ENCODE data around the gene CRYBG1. TPM values are rescaled to one million over a fixed set of nuclear protein-coding genes. Genes with fewer than 3 reads are reported as not detected.

CRYBG1 gene
- total RNA-seq, 1 donor from 2014 or later: 24.9 TPM

GRCh38 chr6:106468935-106469334 lies 108.4 kb downstream of the CRYBG1 start:
- no peaks in the 10 kb centered on the region for H3K9me3 ChIP-seq
- H3K27me3 ChIP-seq: no peaks in the 10 kb centered on the region
- TF ChIP-seq, protein P1, sequence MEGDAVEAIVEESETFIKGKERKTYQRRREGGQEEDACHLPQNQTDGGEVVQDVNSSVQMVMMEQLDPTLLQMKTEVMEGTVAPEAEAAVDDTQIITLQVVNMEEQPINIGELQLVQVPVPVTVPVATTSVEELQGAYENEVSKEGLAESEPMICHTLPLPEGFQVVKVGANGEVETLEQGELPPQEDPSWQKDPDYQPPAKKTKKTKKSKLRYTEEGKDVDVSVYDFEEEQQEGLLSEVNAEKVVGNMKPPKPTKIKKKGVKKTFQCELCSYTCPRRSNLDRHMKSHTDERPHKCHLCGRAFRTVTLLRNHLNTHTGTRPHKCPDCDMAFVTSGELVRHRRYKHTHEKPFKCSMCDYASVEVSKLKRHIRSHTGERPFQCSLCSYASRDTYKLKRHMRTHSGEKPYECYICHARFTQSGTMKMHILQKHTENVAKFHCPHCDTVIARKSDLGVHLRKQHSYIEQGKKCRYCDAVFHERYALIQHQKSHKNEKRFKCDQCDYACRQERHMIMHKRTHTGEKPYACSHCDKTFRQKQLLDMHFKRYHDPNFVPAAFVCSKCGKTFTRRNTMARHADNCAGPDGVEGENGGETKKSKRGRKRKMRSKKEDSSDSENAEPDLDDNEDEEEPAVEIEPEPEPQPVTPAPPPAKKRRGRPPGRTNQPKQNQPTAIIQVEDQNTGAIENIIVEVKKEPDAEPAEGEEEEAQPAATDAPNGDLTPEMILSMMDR (IDR thresholded peaks at IDR 0.05): no peak
- H3K27ac ChIP-seq: no peak overlapping the region
- DNase-seq (no peak), ATAC-seq (no peak)
- no peak overlapping the region for H3K4me3 ChIP-seq
- no peaks in the 10 kb centered on the region for H3K4me1 ChIP-seq
- intact Hi-C loops (cut with DNase I): no loop called here
- H3K36me3 ChIP-seq: no peaks in the 10 kb centered on the region

DNA sequence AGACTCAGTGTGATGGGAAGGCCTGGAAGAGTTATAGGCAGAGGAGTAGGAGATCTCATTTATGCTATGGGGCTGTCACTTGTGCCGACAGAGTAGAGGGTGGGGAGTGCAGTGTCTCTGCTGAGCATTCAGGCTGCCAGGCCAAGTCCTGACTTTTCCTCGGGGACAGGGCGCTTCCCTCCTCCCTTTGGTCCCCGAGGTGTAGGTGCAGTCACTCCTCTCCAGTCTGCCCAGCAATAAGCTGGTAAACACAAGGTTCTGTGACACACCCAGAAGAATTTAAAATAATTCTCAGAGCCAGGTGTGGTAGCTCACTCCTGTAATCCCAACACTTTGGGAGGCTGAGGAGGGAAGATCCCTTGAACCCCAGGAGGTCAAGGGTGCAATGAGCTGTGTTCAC lies 109.4 kb downstream of the CRYBG1 start:
- no peak for ATAC-seq
- H3K9me3 ChIP-seq: no peaks in the 10 kb centered on the region
- no peak overlapping the region for H3K27ac ChIP-seq

DNA sequence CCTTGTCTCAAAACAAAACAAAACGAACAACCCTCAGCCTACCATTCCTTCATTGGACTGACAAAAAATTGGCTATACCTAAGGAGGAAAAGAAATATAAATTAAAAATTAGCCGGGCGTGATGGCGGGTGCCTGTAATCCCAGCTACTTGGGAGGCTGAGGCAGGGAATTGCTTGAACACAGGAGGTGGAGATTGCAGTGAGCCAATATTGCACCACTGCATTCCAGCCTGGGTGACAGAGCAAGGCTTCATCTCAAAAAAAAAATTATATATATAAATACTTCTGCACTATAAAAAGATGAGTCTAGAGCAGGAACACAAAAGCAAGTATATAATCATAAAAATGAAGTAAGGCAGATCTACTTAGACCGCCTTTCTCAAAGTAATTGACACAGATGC lies 109.8 kb downstream of the CRYBG1 start:
- Histone ChIP-seq H3K27ac (no peak overlapping the region), H3K27me3 (no peaks in the 10 kb centered on the region), H3K9me3 (no peaks in the 10 kb centered on the region), H3K36me3 (no peaks in the 10 kb centered on the region), H3K4me1 (no peaks in the 10 kb centered on the region), H3K4me3 (no peak overlapping the region)
- ATAC-seq (no peak), DNase-seq (no peak)
- intact Hi-C loops (cut with DNase I): no loop called here
- TF ChIP-seq, protein P1 (IDR thresholded peaks at IDR 0.05): no peak

More for the DNA sequence above, 109.4 kb downstream of the CRYBG1 start:
- Histone ChIP-seq H3K4me1 (no peaks in the 10 kb centered on the region), H3K36me3 (no peaks in the 10 kb centered on the region), H3K27me3 (no peaks in the 10 kb centered on the region), H3K4me3 (no peak overlapping the region)
- DNase-seq: no peak
- intact Hi-C loops (cut with DNase I): no loop called here
- TF ChIP-seq, protein P1 (IDR thresholded peaks at IDR 0.05): no peak

DNA sequence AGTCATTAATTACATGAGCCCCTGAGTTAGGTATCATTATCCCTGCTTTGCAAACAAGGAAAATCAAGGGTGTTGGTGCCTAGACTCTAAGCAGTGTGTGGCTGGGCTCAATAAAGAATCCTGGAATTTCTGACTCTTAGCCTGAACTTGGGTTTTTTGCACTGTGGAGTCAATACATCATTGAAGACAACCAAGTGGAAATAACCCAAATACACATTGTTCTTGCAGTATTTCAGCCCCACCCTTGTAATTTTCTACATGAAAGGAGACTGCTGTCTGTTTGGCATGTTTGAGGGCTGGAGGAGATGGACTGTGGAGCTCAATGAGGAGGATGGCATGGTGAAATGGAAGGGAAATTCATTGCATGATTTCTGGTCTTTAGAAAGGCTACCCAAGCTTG lies 110.3 kb downstream of the CRYBG1 start:
- Histone ChIP-seq H3K27ac (no peak overlapping the region), H3K36me3 (no peaks in the 10 kb centered on the region), H3K4me1 (no peaks in the 10 kb centered on the region), H3K4me3 (no peak overlapping the region), H3K9me3 (no peaks in the 10 kb centered on the region), H3K27me3 (no peaks in the 10 kb centered on the region)
- intact Hi-C loops (cut with DNase I): no loop called here
- no peak for DNase-seq
- ATAC-seq: no peak
- TF ChIP-seq, protein P1 (IDR thresholded peaks at IDR 0.05): no peak

DNA sequence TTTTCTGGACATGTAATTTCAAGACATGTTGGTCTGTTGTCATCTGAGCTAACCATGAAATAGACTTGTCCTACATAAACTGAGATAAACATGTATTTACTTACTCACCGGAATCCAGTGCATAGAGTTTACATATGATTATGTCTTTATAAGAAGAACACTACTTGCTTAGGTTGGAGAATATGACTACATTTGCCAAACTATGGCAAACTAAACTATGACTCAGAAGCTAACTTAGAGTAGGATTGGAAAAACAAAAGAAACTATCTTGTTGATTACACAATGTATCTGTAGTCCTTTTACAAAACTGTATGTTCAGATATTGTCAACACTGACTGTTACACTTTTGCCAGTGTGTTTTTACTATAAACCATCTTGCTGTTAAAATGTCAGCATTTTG lies 113.3 kb downstream of the CRYBG1 start:
- Histone ChIP-seq H3K9me3 (no peaks in the 10 kb centered on the region), H3K27me3 (no peaks in the 10 kb centered on the region), H3K4me1 (no peaks in the 10 kb centered on the region), H3K36me3 (no peaks in the 10 kb centered on the region), H3K27ac (no peak overlapping the region), H3K4me3 (no peak overlapping the region)
- no peak for DNase-seq
- ATAC-seq: no peak
- TF ChIP-seq, protein P1 (IDR thresholded peaks at IDR 0.05): no peak
- intact Hi-C loops (cut with DNase I): no loop called here

- no peaks in the 10 kb centered on the region for H3K9me3 ChIP-seq
- H3K27me3 ChIP-seq: no peaks in the 10 kb centered on the region
- intact Hi-C loops (cut with DNase I): no loop called here
- TF ChIP-seq, protein P1 (IDR thresholded peaks at IDR 0.05): no peak
- no peaks in the 10 kb centered on the region for H3K36me3 ChIP-seq
- DNase-seq (no peak), ATAC-seq (no peak)
- H3K4me3 ChIP-seq: no peak overlapping the region
- H3K27ac ChIP-seq: no peak overlapping the region
- H3K4me1 ChIP-seq: no peaks in the 10 kb centered on the region
These were observed 113.9 kb downstream of the CRYBG1 start for GRCh38 chr6:106474466-106474865.

Measured in upper lobe of right lung (tissue), 1 donor.